ENCODE results near the gene CACNA2D3.

- no peak for TF ChIP-seq CTCF (conservative IDR thresholded peaks at IDR 0.05; ENCODE audit: low read length)
- TF ChIP-seq EZH2phosphoT487 (IDR thresholded peaks at IDR 0.05; ENCODE audit: borderline replicate concordance, low read depth, low read length), result no peak
Measured at GRCh38 chr3:54520060-54520459, 397.7 kb downstream of the CACNA2D3 start.
